GM21528 (cell line): ENCODE results near the gene HOXA5.

Experiments
- ATAC-seq: cut with Tn5 transposase; IDR thresholded peaks from one replicate; pipeline ENCODE4 v1.9.1; 2021; ENCODE audit warnings: mild to moderate bottlenecking, moderate library complexity; ENCODE audit not compliant: unreplicated experiment, low FRiP score

HOXA5 gene

GRCh38 chr7:27150568-27151340 is 7.3 kb upstream of the HOXA5 start:
- no peak for ATAC-seq

GRCh38 chr7:27149842-27150567 is 6.5 kb upstream of the HOXA5 start:
- no peak for ATAC-seq

- no peak for ATAC-seq
These were observed 5.5 kb upstream of the HOXA5 start for GRCh38 chr7:27148756-27149641.

GRCh38 chr7:27148031-27148755 is 4.7 kb upstream of the HOXA5 start:
- no peak for ATAC-seq

- no peak for ATAC-seq
These were observed 3.9 kb upstream of the HOXA5 start, which contains the start of gene HOXA6 for GRCh38 chr7:27147199-27148030. HOXA6 (minus strand) TSS chr7:27147774; CDS start chr7:27147749, 25 bp downstream.

GRCh38 chr7:27146491-27147198 is 3.2 kb upstream of the HOXA5 start:
- no peak for ATAC-seq

- ATAC-seq = no peak
These were observed 2.5 kb upstream of the HOXA5 start for GRCh38 chr7:27145914-27146412.

GRCh38 chr7:27145165-27145913 is 1.9 kb upstream of the HOXA5 start:
- ATAC-seq = no peak

GRCh38 chr7:27144781-27145164 is 1.3 kb upstream of the HOXA5 start:
- ATAC-seq = no peak

- ATAC-seq = no peak
These were observed 684 bp upstream of the HOXA5 start for GRCh38 chr7:27143950-27144780.

- no peak for ATAC-seq
These were observed 880 bp downstream of the HOXA5 start for GRCh38 chr7:27142580-27143022.

- ATAC-seq = no peak
These were observed 1.4 kb downstream of the HOXA5 start for GRCh38 chr7:27141923-27142579.

- ATAC-seq = no peak
These were observed 2.2 kb downstream of the HOXA5 start for GRCh38 chr7:27141137-27141922.

GRCh38 chr7:27140126-27140857 is 3.2 kb downstream of the HOXA5 start:
- ATAC-seq = no peak
